Sigmoid colon (tissue), 4 donors: ENCODE measurements around the gene GRIK4.

Source experiments
- CTCF ChIP-seq, 4 experiments: fragments of 450-650 bp in 3 of 4; fragments of 200-600 bp in 1 of 4; IDR thresholded peaks; one replicate each; pipeline ENCODE4 v1.5.1; 2016 to 2019; ENCODE audit warnings: antibody characterized with exemption in 4 of 4, mild to moderate bottlenecking in 3 of 4, moderate library complexity in 2 of 4
- EP300 ChIP-seq, 4 donors: sonication (generic); formaldehyde crosslinking; IDR thresholded peaks; one replicate each; pipeline ENCODE4 v1.6.1; 2017; ENCODE audit warnings: antibody characterized with exemption in 4 of 4

- TF ChIP-seq EP300 (IDR thresholded peaks at IDR 0.05): no peak
- TF ChIP-seq CTCF (IDR thresholded peaks at IDR 0.05): no peak
Observed at GRCh38 chr11:120606211-120607010, 94.9 kb downstream of the GRIK4 start.
